ENCODE data around the gene PLCB2.

Gene PLCB2

GRCh38 chr15:40295877-40296560 lies 11.7 kb downstream of the PLCB2 start:
- no peak for TF ChIP-seq CTCF (IDR thresholded peaks at IDR 0.05; ENCODE audit: insufficient read depth, low read length, missing control alignments)
- no peak overlapping the region for H3K4me3 ChIP-seq (ENCODE audit: low read depth, low read length)
- ChIA-PET CTCF (interaction anchor here (0.6 to 17.3 kb wide), 3 partner anchors 17 to 250 kb away, joined by 4 to 287 read pairs (median 4); partner anchors contain the start of genes INAFM2 and PLCB2), POLR2A (interaction anchor here (0.8 kb wide), 1 partner anchor 27 kb away, joined by 3 read pairs; no protein-coding TSS in a partner anchor)
- DNase-seq (ENCODE audit: low read depth, low spot score), result no peak

GRCh38 chr15:40295297-40295696 lies 12.4 kb downstream of the PLCB2 start:
- TF ChIP-seq CTCF (IDR thresholded peaks at IDR 0.05; ENCODE audit: insufficient read depth, low read length, missing control alignments), result no peak
- no peak for DNase-seq (ENCODE audit: low read depth, low spot score)
- ChIA-PET CTCF (interaction anchor here (17.3 kb wide), 1 partner anchor 18 kb away, joined by 287 read pairs; the partner anchor contains the start of genes INAFM2 and PLCB2), POLR2A (no interaction called here)
- no peak overlapping the region for H3K4me3 ChIP-seq (ENCODE audit: low read depth, low read length)

- no peak overlapping the region for H3K4me3 ChIP-seq (ENCODE audit: low read depth, low read length)
- CTCF ChIA-PET, result interaction anchor here (1.7 to 17.3 kb wide), 3 partner anchors 18 to 77 kb away, joined by 5 to 287 read pairs (median 211); partner anchors contain the start of genes INAFM2 and PLCB2
- POLR2A ChIA-PET, result no interaction called here
- no peak for DNase-seq (ENCODE audit: low read depth, low spot score)
- TF ChIP-seq CTCF (IDR thresholded peaks at IDR 0.05; ENCODE audit: insufficient read depth, low read length, missing control alignments), result no peak
These were observed 13.5 kb downstream of the PLCB2 start for GRCh38 chr15:40293905-40294895.

DNA sequence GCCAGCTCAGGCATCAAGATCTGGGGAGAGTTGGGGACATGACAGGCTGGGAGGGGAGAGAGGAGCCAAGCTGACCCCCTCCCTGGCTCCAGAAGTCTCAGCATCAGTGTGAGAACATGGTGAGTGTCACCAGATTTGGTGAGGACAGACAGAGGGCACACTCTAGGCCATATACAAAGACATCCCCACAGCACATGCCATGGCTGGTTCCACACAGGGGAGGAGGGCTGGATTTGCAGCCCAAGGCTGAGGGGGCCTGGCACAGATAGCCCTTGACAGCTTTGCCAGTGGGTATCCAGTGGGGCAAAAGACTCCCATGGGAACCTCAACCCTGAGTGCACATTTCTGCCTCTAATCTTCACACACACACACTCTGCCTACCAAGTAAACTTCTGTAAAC lies 14.7 kb downstream of the PLCB2 start:
- no peak overlapping the region for H3K4me3 ChIP-seq (ENCODE audit: low read depth, low read length)
- no peak for TF ChIP-seq CTCF (IDR thresholded peaks at IDR 0.05; ENCODE audit: insufficient read depth, low read length, missing control alignments)
- ChIA-PET CTCF (interaction anchor here (0.6 to 17.3 kb wide), 7 partner anchors 8 to 75 kb away, joined by 3 to 287 read pairs (median 5); partner anchors contain the start of genes INAFM2 and PLCB2), POLR2A (no interaction called here)
- no peak for DNase-seq (ENCODE audit: low read depth, low spot score)

DNA sequence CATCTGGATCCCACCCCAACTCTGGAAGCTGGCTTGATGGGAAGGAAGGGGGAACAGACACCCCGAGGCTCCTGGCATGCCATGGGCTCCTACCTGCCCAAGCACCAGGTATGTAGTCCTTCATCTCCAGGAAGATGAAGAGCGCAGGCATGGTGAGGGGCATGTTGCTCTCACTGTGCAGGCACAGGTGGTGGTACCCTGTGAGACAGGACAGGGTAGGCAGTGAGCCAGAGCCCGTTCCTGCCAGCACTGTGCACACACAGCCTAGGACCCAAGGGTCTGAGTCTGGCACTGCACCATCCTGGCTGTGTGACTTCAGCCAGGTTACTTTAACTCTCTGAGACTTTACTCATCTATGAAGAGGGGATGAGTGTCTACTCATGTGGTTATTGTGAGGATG lies 15.5 kb downstream of the PLCB2 start:
- POLR2A ChIA-PET, result no interaction called here
- H3K4me3 ChIP-seq (ENCODE audit: low read depth, low read length), result no peak overlapping the region
- TF ChIP-seq CTCF (IDR thresholded peaks at IDR 0.05; ENCODE audit: insufficient read depth, low read length, missing control alignments), result no peak
- DNase-seq (ENCODE audit: low read depth, low spot score), result no peak
- CTCF ChIA-PET, result interaction anchor here (0.8 to 17.3 kb wide), 7 partner anchors 9 to 131 kb away, joined by 3 to 287 read pairs (median 8); partner anchors contain the start of genes INAFM2 and PLCB2
